GM19395 (cell line): ENCODE measurements around the gene CDK5R2.

Experiments used
- ATAC-seq: cut with Tn5 transposase; IDR thresholded peaks from one replicate; pipeline ENCODE4 v1.9.1; 2021; ENCODE audit warnings: mild to moderate bottlenecking, moderate library complexity; ENCODE audit not compliant: unreplicated experiment

The CDK5R2 gene

DNA sequence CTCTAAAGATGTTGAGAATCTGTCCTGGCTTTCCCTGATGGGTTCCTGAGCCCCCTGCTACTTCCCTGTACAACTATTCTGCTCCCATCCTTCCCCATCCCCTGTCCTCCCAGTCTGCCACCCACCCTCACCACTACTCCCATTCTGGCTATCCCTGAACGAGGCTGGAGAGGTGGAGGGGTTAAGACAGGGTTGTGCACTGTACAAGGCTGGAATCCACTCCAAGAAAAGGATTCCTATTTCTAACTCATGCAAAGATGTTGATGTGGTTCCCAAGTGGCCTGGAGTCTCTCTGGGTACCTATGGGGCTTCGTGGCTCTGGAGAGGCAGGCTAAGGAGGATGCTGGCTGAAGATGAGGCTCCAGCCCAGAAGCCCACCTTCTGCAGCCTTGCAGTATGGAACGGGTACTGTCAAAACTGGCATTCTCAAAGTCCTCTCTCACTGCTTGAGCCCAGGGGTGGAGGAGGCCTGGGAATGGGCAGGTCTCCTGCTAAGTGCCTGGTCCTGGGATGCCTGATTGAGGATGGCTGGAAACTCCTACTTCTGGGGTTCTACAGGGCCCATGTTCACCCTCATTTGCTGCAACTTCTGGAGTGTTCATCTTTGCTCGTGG lies 26.8 kb downstream of the CDK5R2 start:
- no peak for ATAC-seq

- ATAC-seq: no peak
Observed at GRCh38 chr2:218988164-218988563, 28.7 kb downstream of the CDK5R2 start.

- no peak for ATAC-seq
Observed at GRCh38 chr2:218988650-218989049, 29.2 kb downstream of the CDK5R2 start.

DNA sequence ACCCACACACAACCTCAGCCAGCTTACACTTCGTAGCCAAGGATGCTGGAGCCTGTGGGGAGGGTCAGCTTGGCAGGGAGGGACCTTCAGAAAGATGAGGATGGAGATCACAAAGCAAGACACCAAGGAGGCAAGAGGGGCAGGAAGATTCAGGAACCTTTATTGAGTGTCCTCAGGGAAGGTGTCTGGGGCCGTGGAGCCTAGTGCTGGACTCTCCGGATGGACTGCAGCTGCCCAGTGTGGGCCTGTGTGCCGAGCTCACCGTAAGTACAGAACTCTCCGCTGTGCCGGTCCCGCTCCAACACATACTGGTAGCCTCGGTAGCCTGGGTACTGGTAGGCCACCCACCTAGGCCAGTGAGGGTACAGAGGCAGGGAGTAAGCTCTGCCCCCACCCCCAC lies 30.6 kb downstream of the CDK5R2 start:
- ATAC-seq: no peak

GRCh38 chr2:218990612-218991011 lies 31.1 kb downstream of the CDK5R2 start:
- ATAC-seq: no peak

GRCh38 chr2:218991674-218992168 lies 32.3 kb downstream of the CDK5R2 start:
- ATAC-seq: no peak

GRCh38 chr2:218992196-218992595 lies 32.7 kb downstream of the CDK5R2 start:
- ATAC-seq: no peak

DNA sequence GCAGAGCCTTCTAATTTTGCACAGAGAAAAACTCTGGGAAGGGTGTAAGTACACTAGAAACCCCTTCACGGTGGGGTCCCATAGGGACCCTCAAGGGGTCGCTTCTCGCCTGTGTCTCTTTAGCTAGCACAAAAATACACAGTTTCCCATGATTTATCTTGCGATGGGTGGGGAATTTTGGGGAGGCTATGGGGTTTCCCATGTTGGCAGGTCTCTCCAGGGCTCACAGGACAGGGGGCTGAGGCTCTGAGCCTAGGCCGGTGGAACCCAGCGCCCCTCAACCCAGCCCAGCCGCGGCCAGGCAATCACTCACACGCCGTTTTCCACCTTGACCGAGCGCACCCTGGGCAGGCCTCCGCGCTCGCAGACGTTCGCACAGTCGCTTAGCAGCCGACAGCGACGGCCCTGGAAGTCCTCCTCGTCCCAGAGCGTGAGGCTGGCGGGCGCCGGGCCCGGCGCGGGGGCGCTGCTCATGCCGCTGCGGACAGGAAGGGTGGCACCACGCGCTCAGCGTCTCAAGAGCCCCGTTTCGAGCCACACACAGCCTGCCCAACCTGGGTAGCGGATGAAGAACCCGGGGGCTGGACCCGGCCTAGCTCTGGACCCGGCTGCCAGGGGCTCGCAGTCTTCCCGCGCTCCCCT lies 33.4 kb downstream of the CDK5R2 start:
- ATAC-seq: no peak

DNA sequence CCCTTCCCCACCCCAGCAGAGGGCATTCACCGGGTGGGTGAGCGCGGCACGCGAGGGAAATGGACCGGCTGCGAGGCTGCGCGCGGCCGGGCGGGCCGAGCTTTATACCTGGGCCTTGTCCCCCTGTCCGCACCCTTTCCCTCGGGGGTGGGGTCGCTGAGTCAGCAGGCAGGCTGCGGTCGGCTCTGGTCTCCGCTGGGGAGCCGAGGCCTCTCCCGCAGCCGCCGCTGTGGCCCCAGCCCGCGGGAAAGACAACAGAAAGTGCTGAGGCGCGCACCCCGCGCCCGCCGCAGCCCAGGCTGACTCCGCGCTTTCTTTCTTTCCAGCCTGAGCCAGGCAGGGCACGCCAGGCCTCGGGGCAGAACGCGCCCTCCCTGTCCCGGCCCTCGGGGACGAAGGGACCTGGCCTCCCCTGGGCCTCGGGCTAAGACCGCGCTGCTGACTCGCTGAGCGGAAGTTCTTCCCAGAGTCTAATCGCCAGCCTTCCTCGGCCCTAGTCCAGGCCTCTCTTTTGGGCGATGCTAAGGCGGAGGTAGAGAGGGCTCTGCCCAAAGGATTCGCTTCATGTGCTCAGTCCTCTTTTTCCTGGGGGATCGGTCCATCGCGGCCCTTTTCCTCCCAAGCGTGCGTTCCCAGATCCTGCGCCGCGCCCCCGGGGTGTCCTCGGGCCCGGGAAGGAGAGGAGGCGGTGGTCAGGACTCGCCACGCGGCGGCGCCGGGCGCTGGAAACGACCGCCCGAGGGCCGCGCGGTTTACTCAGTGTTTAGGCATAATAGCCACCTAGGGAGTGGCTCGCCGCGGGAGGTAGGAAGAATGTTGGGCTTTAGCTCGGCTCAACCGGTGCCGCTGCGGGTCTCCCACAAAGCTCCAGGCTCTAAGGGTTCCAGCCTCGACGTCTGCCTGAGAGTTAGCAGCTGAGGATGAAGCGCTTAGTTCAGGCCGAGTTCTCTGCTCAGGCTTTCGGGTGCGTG lies 34.2 kb downstream of the CDK5R2 start, which contains the start of gene CRYBA2:
Gene CRYBA2 (minus strand): TSS at position 78 of the 971 bp plus-strand sequence. CDS start 246 bp downstream, outside the sequence.
- ATAC-seq: no peak

DNA sequence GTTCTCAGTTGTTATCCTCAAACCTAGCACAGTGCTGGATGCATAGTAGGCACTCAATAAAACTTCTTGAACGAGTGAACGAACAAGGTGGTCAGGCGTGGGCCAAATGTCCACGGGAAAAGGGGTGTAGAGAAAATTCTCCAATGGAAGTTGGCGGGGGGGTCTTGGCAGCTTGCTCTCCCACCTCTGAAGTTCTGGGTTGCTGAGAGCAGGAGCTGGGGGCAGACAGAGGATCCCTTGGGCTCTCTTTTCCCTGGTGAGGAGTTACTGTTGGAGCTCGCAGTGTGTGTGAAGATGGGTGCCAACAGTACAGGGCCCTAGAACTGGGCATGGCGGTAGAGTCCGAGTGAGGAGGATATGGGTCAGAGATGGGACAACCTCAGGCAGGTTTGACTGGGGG lies 36.1 kb downstream of the CDK5R2 start:
- ATAC-seq: no peak

DNA sequence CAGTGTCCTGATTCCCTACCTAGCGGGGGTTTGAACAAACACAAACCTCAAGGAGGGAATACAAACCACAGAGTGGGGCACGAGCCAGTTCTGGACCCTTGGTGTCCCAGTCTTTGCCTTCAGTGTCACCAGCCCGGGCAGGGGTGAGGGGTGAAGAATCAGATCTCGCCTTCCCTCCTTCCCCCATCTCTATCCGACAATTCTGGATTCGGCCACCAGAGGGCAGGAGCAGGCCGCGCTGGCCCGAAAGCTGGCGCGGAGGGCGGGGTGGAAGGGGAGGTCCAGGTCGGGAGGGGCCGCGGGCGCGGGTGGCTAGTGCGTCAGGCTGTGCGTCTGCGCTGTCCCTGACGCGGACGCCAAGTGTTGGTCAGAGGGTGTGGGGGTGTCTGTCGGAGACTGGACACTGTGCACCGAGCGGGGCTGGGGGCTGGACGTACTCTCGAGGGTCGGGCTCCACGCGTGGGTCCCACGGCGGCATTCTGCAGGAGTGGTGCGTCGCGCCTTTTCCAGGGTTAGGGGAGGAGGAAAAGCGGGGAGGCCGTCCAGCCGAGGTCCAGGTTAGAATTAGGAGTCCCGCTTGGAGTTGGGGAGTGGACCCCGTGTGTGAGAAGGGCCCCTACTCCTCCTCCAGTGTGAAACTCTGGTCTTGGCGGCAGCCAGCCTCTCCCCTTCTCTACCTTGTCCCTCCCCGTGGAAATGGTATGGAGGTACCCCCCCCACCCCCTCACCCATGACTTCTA lies 36.7 kb downstream of the CDK5R2 start:
- ATAC-seq: no peak

DNA sequence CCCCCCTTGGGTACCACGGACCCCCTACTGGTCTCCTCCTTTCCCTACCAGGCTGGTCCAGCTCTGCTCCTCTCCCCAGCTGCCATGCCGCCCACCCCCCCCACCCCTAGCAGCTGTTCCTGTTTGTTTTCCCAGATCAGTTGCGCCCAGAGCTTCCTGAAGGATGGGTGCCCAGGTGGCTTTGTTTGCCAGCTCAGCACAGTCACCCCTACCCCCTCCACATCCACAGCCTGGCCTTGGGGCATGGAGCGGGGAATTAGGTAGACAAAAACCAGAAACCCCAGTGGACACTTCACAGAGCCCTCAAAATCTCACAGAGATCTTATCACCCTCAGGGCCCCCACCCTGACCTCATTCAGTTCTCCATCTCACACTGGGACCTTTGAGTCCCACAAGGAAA lies 37.5 kb downstream of the CDK5R2 start:
- ATAC-seq: no peak

GRCh38 chr2:218997731-218998130 lies 38.3 kb downstream of the CDK5R2 start:
- no peak for ATAC-seq

DNA sequence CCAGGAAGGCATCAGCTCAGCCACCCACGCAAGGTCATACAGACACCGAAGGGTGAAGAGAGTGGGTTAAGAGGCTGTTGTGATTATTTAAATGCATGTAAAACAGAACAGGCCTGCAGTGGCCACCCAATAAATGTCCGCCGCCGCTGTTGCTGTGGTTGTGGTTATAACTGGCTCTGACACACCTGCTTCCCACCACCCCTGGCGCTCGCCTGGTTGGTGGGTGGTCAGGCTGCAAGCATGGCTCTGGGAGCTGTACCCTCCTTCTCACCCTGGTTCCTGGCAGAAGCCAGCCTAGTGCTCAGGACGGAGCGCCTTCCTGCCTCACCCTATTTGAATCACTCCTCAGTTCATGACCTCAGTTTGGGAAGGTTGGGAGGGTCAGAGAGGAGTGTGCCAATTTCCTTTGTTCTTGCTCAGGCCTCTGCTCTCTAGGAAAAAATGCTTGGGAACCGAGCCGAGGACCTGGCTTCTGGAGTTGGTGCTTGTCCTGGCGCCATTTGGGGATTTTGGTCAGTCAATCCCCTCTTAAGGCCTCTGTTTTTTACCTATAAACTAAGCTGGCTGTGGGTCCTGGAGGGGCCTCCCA lies 39.0 kb downstream of the CDK5R2 start:
- ATAC-seq: no peak

DNA sequence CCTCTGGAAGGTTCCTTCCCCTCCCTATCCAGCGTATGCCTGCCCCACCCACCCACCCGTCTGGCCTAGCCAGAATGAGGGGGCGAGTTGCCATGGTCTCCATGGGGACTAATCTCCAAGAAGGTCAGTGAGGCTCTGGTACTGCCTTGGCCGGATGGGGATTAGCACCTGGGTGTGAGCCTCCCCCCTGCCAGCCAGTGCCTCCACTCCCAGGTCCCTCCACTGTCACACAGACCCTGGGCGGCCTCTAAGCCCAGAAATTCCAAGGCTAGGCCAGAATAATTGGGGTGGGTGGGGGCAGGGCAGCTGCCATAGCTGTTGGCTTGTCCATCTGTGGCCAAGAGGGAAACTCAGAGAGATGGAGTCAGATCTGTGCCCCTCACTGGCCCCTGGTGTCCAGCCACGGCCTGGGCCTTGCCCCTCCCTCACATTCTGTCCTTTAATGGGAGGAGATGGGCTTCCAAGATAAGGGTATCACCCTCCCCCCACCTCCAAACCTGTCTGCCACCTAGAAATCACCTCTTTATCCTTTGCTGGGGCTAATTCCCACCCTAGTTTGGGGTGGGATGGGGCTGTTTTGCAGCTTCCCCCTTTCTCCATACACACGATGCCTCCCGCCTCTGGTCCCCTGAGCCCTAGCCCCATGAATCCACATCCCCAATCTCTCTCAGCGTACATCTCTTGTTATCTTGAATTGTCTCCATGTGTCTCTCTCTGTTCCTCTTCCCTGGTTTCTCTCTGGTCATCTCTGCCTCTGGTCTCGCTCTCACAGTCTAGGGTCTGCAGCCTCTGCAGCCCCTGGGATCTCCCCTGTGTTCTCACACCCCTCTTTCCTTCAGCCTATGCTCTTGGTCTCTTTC lies 39.8 kb downstream of the CDK5R2 start:
- ATAC-seq: no peak

GRCh38 chr2:218999881-219000568 lies 40.6 kb downstream of the CDK5R2 start:
- ATAC-seq: no peak

GRCh38 chr2:219000569-219000960 lies 41.1 kb downstream of the CDK5R2 start:
- ATAC-seq: no peak

- ATAC-seq: no peak
Observed at GRCh38 chr2:219001100-219001576, 41.7 kb downstream of the CDK5R2 start.
